ENCODE results near the gene TBX6.

DNA sequence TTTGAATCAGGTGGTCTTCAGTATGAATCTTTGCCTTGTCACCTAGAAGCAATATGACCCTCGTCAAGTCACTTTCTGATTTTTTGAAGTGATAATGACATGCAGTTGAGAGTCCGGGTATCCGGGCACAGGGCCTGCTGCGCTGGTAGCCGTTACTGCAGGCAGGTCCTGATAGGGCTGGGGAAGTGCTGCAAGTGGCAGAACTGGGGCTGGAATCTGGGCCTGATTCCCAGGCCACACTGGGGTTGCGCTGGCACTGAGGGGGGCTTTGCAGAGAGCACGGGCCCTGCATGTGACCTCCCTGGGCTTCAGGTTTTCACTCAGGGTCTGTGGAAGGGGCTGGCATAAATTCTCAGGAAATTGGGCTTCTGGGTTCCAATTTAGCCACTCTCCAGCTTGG lies 13.0 kb downstream of the TBX6 start:
- TF ChIP-seq CTCF (conservative IDR thresholded peaks at IDR 0.05; ENCODE audit: low read depth, low read length), result no peak
- no peak for TF ChIP-seq EZH2 (IDR thresholded peaks at IDR 0.05; ENCODE audit: borderline replicate concordance, low read depth, low read length, poor library complexity, severe bottlenecking)

Data from A673 (cell line).